Ovary (tissue), 9 donors: ENCODE results near the gene SCN4B. TPM values are rescaled to one million over a fixed set of nuclear protein-coding genes. Genes with fewer than 3 reads are reported as not detected.

Experiments
- DNase-seq, 5 donors: peaks; one replicate each; pipeline ENCODE4 v3.0.0-alpha.2; 2019 to 2020
- H3K27ac ChIP-seq, 2 donors: fragments of 200-600 bp; one replicate each; pipeline versions ENCODE4 v1.5.1 to v1.8.0; 2019 to 2022
- H3K27me3 ChIP-seq: fragments of 200-600 bp; one replicate; pipeline ENCODE4 v1.8.0; 2022
- H3K36me3 ChIP-seq: fragments of 200-600 bp; sonication (generic); one replicate; pipeline ENCODE4 v1.5.1; 2019
- H3K4me1 ChIP-seq: one replicate; pipeline ENCODE4 v1.8.1; 2013; ENCODE audit warnings: mild to moderate bottlenecking, moderate library complexity; ENCODE audit not compliant: insufficient read depth
- H3K4me3 ChIP-seq: fragments of 200-600 bp; sonication (generic); one replicate; pipeline ENCODE4 v1.5.1; 2017
- H3K9me3 ChIP-seq, 2 donors: fragments of 200-600 bp in 1 of 2; sonication (generic) in 1 of 2; one replicate each; pipeline versions ENCODE4 v1.5.1 to v1.8.1; 2013 to 2019; ENCODE audit warnings: mild to moderate bottlenecking in 1 of 2, moderate library complexity in 1 of 2
- CTCF ChIP-seq, 3 donors: fragments of 450-650 bp in 2 of 3; fragments of 200-600 bp in 1 of 3; IDR thresholded peaks; one replicate each; pipeline versions ENCODE4 v1.5.1 to v1.8.0; 2016 to 2022; ENCODE audit warnings: antibody characterized with exemption in 3 of 3, mild to moderate bottlenecking in 1 of 3
- EP300 ChIP-seq: sonication (generic); formaldehyde crosslinking; IDR thresholded peaks from one replicate; pipeline ENCODE4 v1.6.1; 2017; ENCODE audit warnings: antibody characterized with exemption
- POLR2A ChIP-seq: fragments of 450-650 bp; IDR thresholded peaks from one replicate; pipeline ENCODE4 v1.6.1; 2017; ENCODE audit warnings: antibody characterized with exemption, mild to moderate bottlenecking, moderate library complexity
- WGBS, 3 donors: extraction: QIAGEN DNeasy Blood & Tissue Kit in 1 of 3; methylation state at CpG; one replicate each; pipeline versions ENCODE4 v1.1.5 to v1.1.7; 2013 to 2017; 5-methylcytosine and 5-hydroxymethylcytosine counted together
- intact Hi-C, 4 donors: fragments of 100-400 bp; cut with DNase I; formaldehyde crosslinking; loops; one replicate each; pipeline versions ENCODE4 v1.11.0 to v1.15.1; 2022 to 2023
- polyA plus RNA-seq, 2 donors: library from polyadenylated mRNA; stranded (reverse); fragments of 200-250 nt in 1 of 2; fragments of 350-450 nt in 1 of 2; fragmentation: Illumina TruSeq in 1 of 2; extraction: RNeasy Lipid Tissue Mini Kit (QIAGEN cat#74804) in 1 of 2; gene quantifications; one replicate each; pipeline ENCODE4 v1.2.3, GENCODE V29; 2013 to 2014
- total RNA-seq, 7 donors: library from RNA; depleted of rRNA in 2 of 7; stranded (reverse); fragments of >200 nt in 2 of 7; fragmentation: NEBNext Ultra II Directional in 3 of 7; extraction: Animal tissue kit (Norgen Biotek cat#: 25700) in 3 of 7; gene quantifications; one replicate each; pipeline versions ENCODE4 v1.1.0 to v1.2.4, GENCODE V29; 2016 to 2023
- donor health status: DM: no; HTN: no; CAD: no; lungs with moderate emphysema.
- donor health status: DM: no; HTN: no; CAD: no.
- donor health status: Bipolar disorder and iron deficiency.
- donor health status: DM: yes; HTN: yes; CAD: no.
- donor health status: DM: no; HTN: no; CAD: no.
- donor health status: DM: yes; HTN: yes; CAD: no.

Gene SCN4B
- total and polyA plus RNA-seq, 9 donors, result 0.10 to 13.3 (median 0.52) TPM

- no peaks in the 10 kb centered on the region for H3K9me3 ChIP-seq
- no peak for DNase-seq
- WGBS, 3 donors, result 63 to 76% (median 72%) methylated on average over 9 of the region's 9 CpGs
- no peak overlapping the region for H3K27ac ChIP-seq
- intact Hi-C loops, result no loop called here
- no peaks in the 10 kb centered on the region for H3K4me1 ChIP-seq
- H3K27me3 ChIP-seq, result no peaks in the 10 kb centered on the region
- no peak for TF ChIP-seq POLR2A
- no peak for TF ChIP-seq CTCF (IDR thresholded peaks at IDR 0.05)
- no peak for TF ChIP-seq EP300
- H3K4me3 ChIP-seq, result no peak overlapping the region
- no peaks in the 10 kb centered on the region for H3K36me3 ChIP-seq
These were observed 34.6 kb downstream of the SCN4B start for GRCh38 chr11:118117790-118118601.

GRCh38 chr11:118115048-118115447 lies 37.6 kb downstream of the SCN4B start:
- Histone ChIP-seq H3K4me3 (no peak overlapping the region), H3K27me3 (no peaks in the 10 kb centered on the region), H3K4me1 (no peaks in the 10 kb centered on the region), H3K27ac (no peak overlapping the region), H3K9me3 (no peaks in the 10 kb centered on the region), H3K36me3 (no peaks in the 10 kb centered on the region)
- intact Hi-C loops, result no loop called here
- no peak for TF ChIP-seq POLR2A
- TF ChIP-seq CTCF (IDR thresholded peaks at IDR 0.05), result no peak
- TF ChIP-seq EP300, result no peak
- DNase-seq, result no peak
- 89 to 91% (median 90%) methylated on average over 7 of the region's 7 CpGs for WGBS, 3 donors

GRCh38 chr11:118114266-118114665 lies 38.4 kb downstream of the SCN4B start:
- H3K4me1 ChIP-seq, result no peaks in the 10 kb centered on the region
- WGBS, 3 donors, result 67 to 86% (median 73%) methylated on average over 1 of the region's 1 CpG
- TF ChIP-seq CTCF (IDR thresholded peaks at IDR 0.05) (no peak), EP300 (no peak), POLR2A (no peak)

GRCh38 chr11:118112711-118113430 lies 39.8 kb downstream of the SCN4B start:
- intact Hi-C loops, result no loop called here
- Histone ChIP-seq H3K36me3 (no peaks in the 10 kb centered on the region), H3K27me3 (no peaks in the 10 kb centered on the region), H3K27ac (no peak overlapping the region), H3K4me3 (no peak overlapping the region), H3K9me3 (no peaks in the 10 kb centered on the region), H3K4me1 (no peaks in the 10 kb centered on the region)
- DNase-seq, result no peak
- 80 to 85% (median 81%) methylated on average over 11 of the region's 11 CpGs for WGBS, 3 donors
- TF ChIP-seq POLR2A, result no peak
- TF ChIP-seq EP300, result no peak
- TF ChIP-seq CTCF (IDR thresholded peaks at IDR 0.05), result no peak

More at GRCh38 chr11:118114266-118114665, 38.4 kb downstream of the SCN4B start:
- H3K36me3 ChIP-seq, result no peaks in the 10 kb centered on the region
- H3K27ac ChIP-seq, result no peak overlapping the region
- H3K9me3 ChIP-seq, result no peaks in the 10 kb centered on the region
- H3K4me3 ChIP-seq, result no peak overlapping the region
- H3K27me3 ChIP-seq, result no peaks in the 10 kb centered on the region
- intact Hi-C loops, result no loop called here
- DNase-seq, result no peak
